Caki2 (cell line): Measurements from ENCODE around the gene NCKAP1. TPM values are rescaled to one million over a fixed set of nuclear protein-coding genes. Genes with fewer than 3 reads are reported as not detected.
A peak's percentile ranks its signal among the peaks of the same experiment; 100 is the strongest.
"Not testable (repeated sequence)": the region's sequence is repeated elsewhere in the genome, so short reads cannot be mapped to it uniquely, and the experiment has no call there.

Experiments used
- DNase-seq: peaks from one replicate; pipeline ENCODE4 v3.0.0-alpha.2; 2015; ENCODE audit warnings: low read depth
- in situ Hi-C: cut with HindIII; loops from 2 replicates; pipeline ENCODE4 v1.10.0; 2016; ENCODE audit warnings: low sequenced_read_pairs, low pct_unique_long_range_greater_than_20kb, mixed read lengths
- total RNA-seq: library from RNA; depleted of rRNA; stranded (reverse); fragments of >200 nt; shearing (Covaris generic); gene quantifications from 2 replicates; pipeline ENCODE4 v1.2.3, GENCODE V29; 2014; ENCODE audit warnings: low replicate concordance

Gene NCKAP1
- total RNA-seq, 1 experiment from 2014 or later: 88.9 TPM

- in situ Hi-C loops: no loop called here
- DNase-seq: no peak
Measured at GRCh38 chr2:182971820-182972547, 66.3 kb downstream of the NCKAP1 start.

- in situ Hi-C loops: no loop called here
- DNase-seq: no peak
Measured at GRCh38 chr2:182970486-182970885, 67.8 kb downstream of the NCKAP1 start.

- in situ Hi-C loops: no loop called here
- no peak for DNase-seq
Measured at GRCh38 chr2:182968493-182968892, 69.8 kb downstream of the NCKAP1 start.

GRCh38 chr2:182966356-182966755 is 71.9 kb downstream of the NCKAP1 start:
- DNase-seq, in situ Hi-C loops: not testable (repeated sequence)

GRCh38 chr2:182962641-182963040 is 75.6 kb downstream of the NCKAP1 start:
- in situ Hi-C loops: no loop called here

GRCh38 chr2:182960869-182961268 is 77.4 kb downstream of the NCKAP1 start:
- DNase-seq, in situ Hi-C loops: not testable (repeated sequence)

More at GRCh38 chr2:182962641-182963040, 75.6 kb downstream of the NCKAP1 start:
- no peak for DNase-seq

- in situ Hi-C loops: no loop called here
- DNase-seq: no peak
Measured at GRCh38 chr2:182954789-182955188, 83.5 kb downstream of the NCKAP1 start.

GRCh38 chr2:182952741-182953450 is 85.4 kb downstream of the NCKAP1 start:
- DNase-seq: no peak
- in situ Hi-C loops: no loop called here

GRCh38 chr2:182951948-182952663 is 86.2 kb downstream of the NCKAP1 start:
- DNase-seq: no peak
- in situ Hi-C loops: no loop called here

- in situ Hi-C loops: no loop called here
- DNase-seq: no peak
Measured at GRCh38 chr2:182950546-182950945, 87.7 kb downstream of the NCKAP1 start.

- in situ Hi-C loops: no loop called here
- DNase-seq: peak; percentile 79
Measured at GRCh38 chr2:182949572-182950189, 88.6 kb downstream of the NCKAP1 start.

GRCh38 chr2:182949052-182949451 is 89.2 kb downstream of the NCKAP1 start:
- no peak for DNase-seq
- in situ Hi-C loops: no loop called here

- no peak for DNase-seq
- in situ Hi-C loops: no loop called here
Measured at GRCh38 chr2:182946958-182947369, 91.3 kb downstream of the NCKAP1 start.

GRCh38 chr2:182943339-182943738 is 94.9 kb downstream of the NCKAP1 start:
- in situ Hi-C loops: no loop called here
- no peak for DNase-seq

- DNase-seq: no peak
- in situ Hi-C loops: no loop called here
Measured at GRCh38 chr2:182942756-182943155, 95.5 kb downstream of the NCKAP1 start.

- DNase-seq: no peak
- in situ Hi-C loops: no loop called here
Measured at GRCh38 chr2:182941919-182942318, 96.3 kb downstream of the NCKAP1 start.

GRCh38 chr2:182941121-182941722 is 97.0 kb downstream of the NCKAP1 start:
- in situ Hi-C loops: no loop called here
- DNase-seq: no peak

GRCh38 chr2:182937870-182938269 is 100.4 kb downstream of the NCKAP1 start:
- in situ Hi-C loops: no loop called here
- no peak for DNase-seq
